Gastrocnemius medialis (tissue), 4 donors: ENCODE data around the gene IPCEF1. TPM values are rescaled to one million over a fixed set of nuclear protein-coding genes. Genes with fewer than 3 reads are reported as not detected.

Experiments used
- ATAC-seq, 2 donors: fragments of 150-250 bp; one replicate each; pipeline ENCODE4 v1.9.1; 2016
- DNase-seq, 2 donors: peaks; one replicate each; pipeline ENCODE4 v3.0.0-alpha.2; 2019
- H3K27ac ChIP-seq, 4 donors: fragments of 200-600 bp; sonication (generic); 1 replicate in 1 of 4; 2 replicates in 3 of 4; pipeline ENCODE4 v1.5.1; 2016 to 2018; ENCODE audit warnings: mild to moderate bottlenecking in 2 of 4, moderate library complexity in 1 of 4
- H3K27me3 ChIP-seq, 3 donors: fragments of 200-600 bp; sonication (generic) in 2 of 3; 1 replicate in 1 of 3; 2 replicates in 2 of 3; pipeline versions ENCODE4 v1.5.1 to v1.6.0; 2016 to 2019; ENCODE audit warnings: mild to moderate bottlenecking in 1 of 3, moderate library complexity in 1 of 3
- H3K36me3 ChIP-seq, 2 donors: fragments of 200-600 bp; sonication (generic) in 1 of 2; one replicate each; pipeline ENCODE4 v1.5.1; 2017 to 2018
- H3K4me1 ChIP-seq, 2 donors: fragments of 200-600 bp; sonication (generic) in 1 of 2; one replicate each; pipeline ENCODE4 v1.5.1; 2016 to 2017; ENCODE audit warnings: mild to moderate bottlenecking in 2 of 2
- H3K4me3 ChIP-seq, 4 donors: fragments of 200-600 bp; sonication (generic) in 3 of 4; 1 replicate in 1 of 4; 2 replicates in 3 of 4; pipeline ENCODE4 v1.5.1; 2016 to 2019; ENCODE audit warnings: mild to moderate bottlenecking in 2 of 4
- H3K9me3 ChIP-seq, 3 donors: fragments of 200-600 bp; sonication (generic) in 2 of 3; 1 replicate in 1 of 3; 2 replicates in 2 of 3; pipeline ENCODE4 v1.5.1; 2016 to 2019
- CTCF ChIP-seq, 5 experiments: fragments of 450-650 bp in 3 of 5; fragments of 200-600 bp in 2 of 5; sonication (generic) in 2 of 5; IDR thresholded peaks in 4 of 5; conservative IDR thresholded peaks in 1 of 5; 1 replicate in 4 of 5; 2 replicates in 1 of 5; pipeline ENCODE4 v1.5.1; 2016 to 2019; ENCODE audit warnings: antibody characterized with exemption in 5 of 5, mild to moderate bottlenecking in 3 of 5, moderate library complexity in 3 of 5
- POLR2A ChIP-seq, 2 donors: fragments of 450-650 bp; IDR thresholded peaks; one replicate each; pipeline ENCODE4 v1.6.1; 2017; ENCODE audit warnings: antibody characterized with exemption in 2 of 2, mild to moderate bottlenecking in 2 of 2, moderate library complexity in 2 of 2
- in situ Hi-C, 4 donors: fragments of 200-750 bp; cut with MboI; loops; one replicate each; pipeline versions ENCODE4 v1.15.0 to v1.8.0; 2017; ENCODE audit warnings: low sequenced_read_pairs in 4 of 4
- intact Hi-C: fragments of 100-400 bp; cut with DNase I; formaldehyde crosslinking; loops from one replicate; pipeline ENCODE4 v1.15.1; 2023; ENCODE audit warnings: low total_unique reads
- total RNA-seq, 4 donors: library from RNA; depleted of rRNA; stranded (reverse); fragments of >200 nt; gene quantifications; one replicate each; pipeline versions ENCODE4 v1.1.0 to v1.2.3, GENCODE V29; 2016

The IPCEF1 gene
- total RNA-seq, 4 donors from 2014 or later = 0.24 to 0.85 TPM; not detected in 2

- Histone ChIP-seq H3K4me3 (no peak overlapping the region), H3K9me3 (no peaks in the 10 kb centered on the region), H3K27ac (no peak overlapping the region), H3K4me1 (no peaks in the 10 kb centered on the region), H3K27me3 (no peaks in the 10 kb centered on the region), H3K36me3 (no peaks in the 10 kb centered on the region)
- ATAC-seq = no peak
- in situ Hi-C loops (no loop called here), intact Hi-C loops (no loop called here)
- DNase-seq = no peak
- TF ChIP-seq CTCF (IDR thresholded peaks at IDR 0.05 in 4 of 5, conservative IDR thresholded peaks at IDR 0.05 in 1 of 5) = no peak
- no peak for TF ChIP-seq POLR2A (IDR thresholded peaks at IDR 0.05)
These were observed 99.5 kb downstream of the IPCEF1 start for GRCh38 chr6:154257067-154257466.

GRCh38 chr6:154252678-154253077 lies 103.9 kb downstream of the IPCEF1 start:
- in situ Hi-C loops (no loop called here), intact Hi-C loops (no loop called here)
- DNase-seq = no peak
- Histone ChIP-seq H3K27me3 (no peaks in the 10 kb centered on the region), H3K9me3 (no peaks in the 10 kb centered on the region), H3K36me3 (no peaks in the 10 kb centered on the region), H3K4me1 (no peaks in the 10 kb centered on the region), H3K4me3 (no peak overlapping the region), H3K27ac (no peak overlapping the region)
- no peak for ATAC-seq
- TF ChIP-seq POLR2A (IDR thresholded peaks at IDR 0.05) (no peak), CTCF (IDR thresholded peaks at IDR 0.05 in 4 of 5, conservative IDR thresholded peaks at IDR 0.05 in 1 of 5) (no peak)

GRCh38 chr6:154251116-154251515 lies 105.5 kb downstream of the IPCEF1 start:
- no peak overlapping the region for H3K4me3 ChIP-seq
- no peak for DNase-seq
- H3K9me3 ChIP-seq = no peaks in the 10 kb centered on the region
- H3K36me3 ChIP-seq = no peaks in the 10 kb centered on the region
- TF ChIP-seq POLR2A (IDR thresholded peaks at IDR 0.05) (no peak), CTCF (IDR thresholded peaks at IDR 0.05 in 4 of 5, conservative IDR thresholded peaks at IDR 0.05 in 1 of 5) (no peak)
- H3K4me1 ChIP-seq = no peaks in the 10 kb centered on the region
- in situ Hi-C loops = no loop called here
- intact Hi-C loops = no loop called here
- H3K27me3 ChIP-seq = no peaks in the 10 kb centered on the region
- no peak overlapping the region for H3K27ac ChIP-seq
- ATAC-seq = no peak

- ATAC-seq = no peak
- no peak for DNase-seq
- Histone ChIP-seq H3K9me3 (no peaks in the 10 kb centered on the region), H3K4me3 (no peak overlapping the region), H3K36me3 (no peaks in the 10 kb centered on the region), H3K4me1 (no peaks in the 10 kb centered on the region), H3K27me3 (no peaks in the 10 kb centered on the region), H3K27ac (no peak overlapping the region)
- no peak for TF ChIP-seq POLR2A (IDR thresholded peaks at IDR 0.05)
- no peak for TF ChIP-seq CTCF (IDR thresholded peaks at IDR 0.05 in 4 of 5, conservative IDR thresholded peaks at IDR 0.05 in 1 of 5)
- intact Hi-C loops (no loop called here), in situ Hi-C loops (no loop called here)
These were observed 106.9 kb downstream of the IPCEF1 start for GRCh38 chr6:154249499-154250298.
